IMR-90 (cell line): Measurements from ENCODE around the gene PITPNC1. TPM values are rescaled to one million over a fixed set of nuclear protein-coding genes. Genes with fewer than 3 reads are reported as not detected.

Experiments used
- ATAC-seq: fragments of 200-7000 bp; cut with Tn5 transposase; 2 replicates; pipeline ENCODE4 v1.9.1; 2020; ENCODE audit warnings: low read depth, mild to moderate bottlenecking, moderate library complexity
- BruUV-seq: library from RNA; stranded (reverse); fragments of 400-500 nt; replicated peaks from 2 replicates; lab custom pipeline; 2021; lab: Mats Ljungman, UMichigan
- CTCF ChIA-PET: fragments of 300-600 bp; formaldehyde crosslinking; extraction: SDS; loops from one replicate; lab custom pipeline; 2021; ENCODE audit warnings: antibody characterized with exemption; lab: Yijun Ruan, JAX
- POLR2A ChIA-PET: fragments of 300-600 bp; sonication (Branson Sonifier 250); formaldehyde crosslinking; loops from one replicate; lab custom pipeline; 2022; ENCODE audit warnings: antibody characterized with exemption; ENCODE audit not compliant: unreplicated experiment; lab: Charles Lee
- DNase-seq: peaks from one replicate; pipeline ENCODE4 v3.0.0; 2013
- H2AFZ ChIP-seq: replicated peaks from 2 replicates; pipeline ENCODE3; 2013; ENCODE audit warnings: low read length, mild to moderate bottlenecking; ENCODE audit not compliant: poor library complexity
- H2AK5ac ChIP-seq: 2 replicates; pipeline ENCODE4 v1.6.1; 2013; ENCODE audit warnings: low read depth, low read length, inconsistent platforms
- H2AK9ac ChIP-seq: replicated peaks from 2 replicates; pipeline ENCODE3; 2013; ENCODE audit warnings: mild to moderate bottlenecking, low read depth, low read length, moderate library complexity; ENCODE audit not compliant: poor library complexity
- H2BK120ac ChIP-seq: 2 replicates; pipeline ENCODE4 v1.6.1; 2013; ENCODE audit warnings: low read depth, low read length, inconsistent platforms
- H2BK15ac ChIP-seq: 3 replicates; pipeline ENCODE4 v1.6.1; 2013; ENCODE audit warnings: low read depth, low read length, inconsistent platforms
- H2BK20ac ChIP-seq: 2 replicates; pipeline ENCODE4 v1.6.1; 2013; ENCODE audit warnings: low read depth, mild to moderate bottlenecking, inconsistent platforms, low read length, moderate library complexity
- H2BK5ac ChIP-seq: 2 replicates; pipeline ENCODE4 v1.6.1; 2013; ENCODE audit warnings: mild to moderate bottlenecking, low read depth, low read length, inconsistent platforms; ENCODE audit not compliant: poor library complexity, severe bottlenecking
- H3K14ac ChIP-seq: replicated peaks from 2 replicates; pipeline ENCODE4 v1.6.1; 2013; ENCODE audit warnings: low read depth, low read length, inconsistent platforms
- H3K18ac ChIP-seq: 2 replicates; pipeline ENCODE4 v1.6.1; 2013; ENCODE audit warnings: low read depth, low read length, control low read depth
- H3K23ac ChIP-seq: 2 replicates; pipeline ENCODE4 v1.6.1; 2013; ENCODE audit warnings: low read depth, low read length, inconsistent platforms
- H3K27ac ChIP-seq: 2 replicates; pipeline ENCODE4 v1.5.1; 2013; ENCODE audit warnings: mild to moderate bottlenecking, control low read depth, low read length; ENCODE audit not compliant: insufficient read depth
- H3K27me3 ChIP-seq: 2 replicates; pipeline ENCODE4 v1.6.1; 2013; ENCODE audit warnings: low read length; ENCODE audit not compliant: control insufficient read depth, insufficient read depth
- H3K36me3 ChIP-seq: 2 replicates; pipeline ENCODE4 v1.6.1; 2013; ENCODE audit warnings: low read length, mixed read lengths; ENCODE audit not compliant: control insufficient read depth, insufficient read depth
- H3K4ac ChIP-seq: 2 replicates; pipeline ENCODE4 v1.6.1; 2013; ENCODE audit warnings: low read depth, low read length, inconsistent platforms
- H3K4me1 ChIP-seq: 2 replicates; pipeline ENCODE4 v1.6.1; 2013; ENCODE audit warnings: low read length, mixed read lengths; ENCODE audit not compliant: control insufficient read depth, insufficient read depth
- H3K4me2 ChIP-seq: 2 replicates; pipeline ENCODE4 v1.6.1; 2013; ENCODE audit warnings: low read depth, mild to moderate bottlenecking, control low read depth, low read length, moderate library complexity
- H3K4me3 ChIP-seq: 2 replicates; pipeline ENCODE4 v1.5.1; 2013; ENCODE audit warnings: low read depth, mild to moderate bottlenecking, control low read depth, low read length, moderate library complexity; ENCODE audit not compliant: insufficient read depth
- H3K56ac ChIP-seq: 2 replicates; pipeline ENCODE4 v1.6.1; 2013; ENCODE audit warnings: low read length, inconsistent platforms; ENCODE audit not compliant: insufficient read depth; ENCODE audit errors: extremely low read depth
- H3K79me1 ChIP-seq, 2 experiments: 2 replicates each; pipeline ENCODE4 v1.6.1; 2013; ENCODE audit warnings: low read length in 2 of 2, inconsistent platforms in 1 of 2, low read depth in 1 of 2
- H3K9ac ChIP-seq: 2 replicates; pipeline ENCODE4 v1.6.1; 2013; ENCODE audit warnings: low read depth, low read length, control low read depth
- H3K9me1 ChIP-seq: 2 replicates; pipeline ENCODE4 v1.6.1; 2013; ENCODE audit warnings: low read length, inconsistent platforms; ENCODE audit not compliant: insufficient read depth
- H3K9me3 ChIP-seq: 2 replicates; pipeline ENCODE4 v1.6.1; 2013; ENCODE audit warnings: low read length; ENCODE audit not compliant: control insufficient read depth, insufficient read depth
- H4K20me1 ChIP-seq: 2 replicates; pipeline ENCODE4 v1.6.1; 2013; ENCODE audit warnings: low read length, inconsistent platforms; ENCODE audit not compliant: insufficient read depth
- H4K5ac ChIP-seq: 2 replicates; pipeline ENCODE4 v1.6.1; 2013; ENCODE audit warnings: mild to moderate bottlenecking, low read depth, low read length, control low read depth
- H4K8ac ChIP-seq, 2 experiments: 2 replicates each; pipeline ENCODE4 v1.6.1; 2013; ENCODE audit warnings: low read depth in 2 of 2, low read length in 2 of 2, control low read depth in 1 of 2, inconsistent platforms in 1 of 2
- H4K91ac ChIP-seq: 2 replicates; pipeline ENCODE4 v1.6.1; 2013; ENCODE audit warnings: low read depth, low read length, inconsistent platforms; ENCODE audit not compliant: insufficient read depth
- CHD1 ChIP-seq: IDR thresholded peaks from 2 replicates; pipeline ENCODE4 v1.6.1; 2012; ENCODE audit warnings: low read depth, low read length, improper control_type of control experiment
- CTCF ChIP-seq: conservative IDR thresholded peaks from 2 replicates; pipeline ENCODE4 v1.5.1; 2012; ENCODE audit warnings: mild to moderate bottlenecking, low read depth, low read length, improper control_type of control experiment
- FOS ChIP-seq: fragments of 150-350 bp; IDR thresholded peaks from 2 replicates; pipeline ENCODE4 v1.6.1; 2016; ENCODE audit warnings: low read depth, low read length
- MAFK ChIP-seq: IDR thresholded peaks from 2 replicates; pipeline ENCODE4 v1.6.1; 2012; ENCODE audit warnings: low read depth, low read length, improper control_type of control experiment
- MAZ ChIP-seq: IDR thresholded peaks from 2 replicates; pipeline ENCODE4 v1.6.1; 2012; ENCODE audit warnings: low read depth, mild to moderate bottlenecking, low read length, improper control_type of control experiment, moderate library complexity, borderline replicate concordance
- NFE2L2 ChIP-seq: fragments of 150-350 bp; IDR thresholded peaks from 2 replicates; pipeline ENCODE4 v1.6.1; 2016; ENCODE audit warnings: low read depth, mild to moderate bottlenecking, low read length
- RAD21 ChIP-seq: IDR thresholded peaks from 2 replicates; pipeline ENCODE4 v1.6.1; 2012; ENCODE audit warnings: low read length, improper control_type of control experiment
- RCOR1 ChIP-seq: IDR thresholded peaks from 2 replicates; pipeline ENCODE4 v1.6.1; 2012; ENCODE audit warnings: mild to moderate bottlenecking, low read length, improper control_type of control experiment; ENCODE audit not compliant: insufficient replicate concordance
- RFX5 ChIP-seq: IDR thresholded peaks from 2 replicates; pipeline ENCODE4 v1.8.0; 2012; ENCODE audit warnings: low read depth, mild to moderate bottlenecking, low read length, moderate library complexity
- SMC3 ChIP-seq: fragments of 150-350 bp; IDR thresholded peaks from 2 replicates; pipeline ENCODE4 v1.6.1; 2016; ENCODE audit warnings: low read depth, mild to moderate bottlenecking, antibody characterized with exemption, low read length, moderate library complexity
- USF2 ChIP-seq: fragments of 150-350 bp; IDR thresholded peaks from 2 replicates; pipeline ENCODE4 v1.6.1; 2017; ENCODE audit warnings: mild to moderate bottlenecking, antibody characterized with exemption, low read length, low read depth
- WGBS, 2 experiments: methylation state at CpG; one replicate each; pipeline versions ENCODE4 v1.1.5 to v1.1.7; 2013; ENCODE audit warnings: missing lambda C conversion rate in 2 of 2; ENCODE audit not compliant: insufficient read length in 1 of 2; ENCODE audit errors: extremely low coverage in 2 of 2; 5-methylcytosine and 5-hydroxymethylcytosine counted together
- dilution Hi-C: fragments of 300-500 bp; cut with HindIII; formaldehyde crosslinking; loops from one replicate; pipeline ENCODE4 v1.14.3; 2018; ENCODE audit warnings: low sequenced_read_pairs; ENCODE audit not compliant: unreplicated experiment
- in situ Hi-C: fragments of 300-500 bp; cut with MboI; formaldehyde crosslinking; loops from 3 replicates; pipeline ENCODE4 v1.14.3; 2019; ENCODE audit warnings: low sequenced_read_pairs, inconsistent platforms, mixed read lengths
- intact Hi-C: fragments of 100-400 bp; cut with micrococcal nuclease; formaldehyde crosslinking; loops from 2 replicates; pipeline ENCODE4 v1.10.0; 2022
- polyA plus RNA-seq, 3 experiments: library from polyadenylated mRNA; depleted of rRNA; stranded (reverse); fragments of >200 nt; gene quantifications; 2 replicates each; pipeline ENCODE4 v1.2.3, GENCODE V29; 2012; ENCODE audit warnings: low replicate concordance in 1 of 3
- total RNA-seq: library from RNA; depleted of rRNA; stranded (reverse); fragments of >200 nt; gene quantifications from 2 replicates; pipeline ENCODE4 v1.2.3, GENCODE V29; 2012

Gene PITPNC1
- total and polyA plus RNA-seq, 2 of the 4 experiments (the other 2 are of a cell fraction) = 4.1 TPM

- no peak overlapping the region for H2BK120ac ChIP-seq
- H2AK5ac ChIP-seq = no peak overlapping the region
- H4K91ac ChIP-seq = no peak overlapping the region
- no peak overlapping the region for H3K4ac ChIP-seq
- no peak overlapping the region for H3K14ac ChIP-seq
- H4K20me1 ChIP-seq = no peaks in the 10 kb centered on the region
- ChIA-PET CTCF (interaction anchor here (0.9 kb wide), 1 partner anchor 15 kb away, joined by 3 read pairs; no protein-coding TSS in a partner anchor), POLR2A (no interaction called here)
- no peak overlapping the region for H3K9ac ChIP-seq
- WGBS, 2 experiments = 76% methylated on average over 4 of the region's 13 CpGs; no CpG with 5 or more reads in 1 of the 2 experiments
- H4K8ac ChIP-seq = no peak overlapping the region
- in situ Hi-C loops = no loop called here
- no peak overlapping the region for H2AK9ac ChIP-seq
- no peaks in the 10 kb centered on the region for H3K27me3 ChIP-seq
- no peak overlapping the region for H3K27ac ChIP-seq
- no peak overlapping the region for H2BK20ac ChIP-seq
- H3K56ac ChIP-seq = no peak overlapping the region
- no peak overlapping the region for H2BK15ac ChIP-seq
- no peak overlapping the region for H4K5ac ChIP-seq
- H3K4me3 ChIP-seq = no peak overlapping the region
- H3K4me1 ChIP-seq = no peaks in the 10 kb centered on the region
- H3K4me2 ChIP-seq = no peak overlapping the region
- H3K36me3 ChIP-seq = no peaks in the 10 kb centered on the region; the same call in 1 of the 2 replicates
- no peak overlapping the region for H3K18ac ChIP-seq
- H3K9me1 ChIP-seq = 0 out of 2 replicates have a peak, but pooled peaks cover 6% of the 10 kb centered on the region
- dilution Hi-C loops = no loop called here
- no peak overlapping the region for H2BK5ac ChIP-seq
- H2AFZ ChIP-seq = no peak overlapping the region
- no peak for TF ChIP-seq RCOR1
- TF ChIP-seq NFE2L2 = no peak
- no peak for TF ChIP-seq USF2
- no peak for TF ChIP-seq CHD1
- no peak for TF ChIP-seq MAZ
- TF ChIP-seq CTCF = no peak
- TF ChIP-seq MAFK = no peak
- TF ChIP-seq RAD21 = no peak
- no peak for TF ChIP-seq FOS
- TF ChIP-seq SMC3 = no peak
- no peak for TF ChIP-seq RFX5
- BruUV-seq = no TSS peak
- ATAC-seq = no peak
- no peak overlapping the region for H3K23ac ChIP-seq
- DNase-seq = no peak
- no peaks in the 10 kb centered on the region for H3K9me3 ChIP-seq
- intact Hi-C loops = no loop called here
- peaks cover 0 to 5% of the 10 kb centered on the region in 2 experiments; a peak in 1 of 4 replicates for H3K79me1 ChIP-seq
These were observed 197.7 kb downstream of the PITPNC1 start for GRCh38 chr17:67574658-67575293.
